RWPE2 (cell line): ENCODE data around the gene MOK.
"Not testable (repeated sequence)": the region's sequence is repeated elsewhere in the genome, so short reads cannot be mapped to it uniquely, and the experiment has no call there.

Experiments used
- ATAC-seq: fragments of 200-7000 bp; cut with Tn5 transposase; 3 replicates; pipeline ENCODE4 v1.9.1; 2021; ENCODE audit warnings: low read depth
- DNase-seq: peaks from one replicate; pipeline ENCODE4 v3.0.0-alpha.2; 2020; ENCODE audit warnings: low spot score
- H3K27ac ChIP-seq: fragments of 450-650 bp; 2 replicates; pipeline ENCODE4 v1.5.1; 2017; ENCODE audit warnings: mild to moderate bottlenecking; ENCODE audit not compliant: poor library complexity, severe bottlenecking
- H3K27me3 ChIP-seq: fragments of 250-450 bp; sonication (Bioruptor Pico); 2 replicates; pipeline ENCODE4 v1.5.1; 2021; ENCODE audit warnings: mild to moderate bottlenecking, moderate library complexity; ENCODE audit not compliant: insufficient read depth, poor library complexity, severe bottlenecking
- H3K36me3 ChIP-seq: fragments of 250-450 bp; sonication (Bioruptor Pico); 2 replicates; pipeline ENCODE4 v1.5.1; 2020; ENCODE audit warnings: low read depth, mild to moderate bottlenecking, moderate library complexity
- H3K4me1 ChIP-seq: fragments of 250-450 bp; sonication (Bioruptor Pico); 2 replicates; pipeline ENCODE4 v1.5.1; 2021; ENCODE audit warnings: mild to moderate bottlenecking, moderate library complexity; ENCODE audit not compliant: insufficient read depth, poor library complexity, severe bottlenecking
- H3K4me3 ChIP-seq: fragments of 250-450 bp; sonication (Bioruptor Pico); 2 replicates; pipeline ENCODE4 v1.5.1; 2021; ENCODE audit warnings: mild to moderate bottlenecking, moderate library complexity; ENCODE audit not compliant: severe bottlenecking
- H3K9me3 ChIP-seq: fragments of 250-450 bp; sonication (Bioruptor Pico); 2 replicates; pipeline ENCODE4 v1.5.1; 2021; ENCODE audit warnings: mild to moderate bottlenecking, moderate library complexity; ENCODE audit not compliant: severe bottlenecking
- TF ChIP-seq, protein P1 (sequence below): fragments of 450-650 bp; IDR thresholded peaks from one replicate; pipeline ENCODE4 v1.5.1; 2017; ENCODE audit warnings: mild to moderate bottlenecking, moderate library complexity; ENCODE audit not compliant: poor library complexity, severe bottlenecking

The MOK gene

GRCh38 chr14:102316338-102316742 is 11.4 kb upstream of the MOK start:
- Histone ChIP-seq H3K27ac (peak overlapping the region; percentile 46), H3K9me3 (no peaks in the 10 kb centered on the region), H3K36me3 (no peaks in the 10 kb centered on the region), H3K4me3 (peak overlapping the region; percentile 52), H3K27me3 (no peaks in the 10 kb centered on the region), H3K4me1 (peaks cover 17% of the 10 kb centered on the region)
- no peak for DNase-seq
- no peak for ATAC-seq
- TF ChIP-seq, protein P1, sequence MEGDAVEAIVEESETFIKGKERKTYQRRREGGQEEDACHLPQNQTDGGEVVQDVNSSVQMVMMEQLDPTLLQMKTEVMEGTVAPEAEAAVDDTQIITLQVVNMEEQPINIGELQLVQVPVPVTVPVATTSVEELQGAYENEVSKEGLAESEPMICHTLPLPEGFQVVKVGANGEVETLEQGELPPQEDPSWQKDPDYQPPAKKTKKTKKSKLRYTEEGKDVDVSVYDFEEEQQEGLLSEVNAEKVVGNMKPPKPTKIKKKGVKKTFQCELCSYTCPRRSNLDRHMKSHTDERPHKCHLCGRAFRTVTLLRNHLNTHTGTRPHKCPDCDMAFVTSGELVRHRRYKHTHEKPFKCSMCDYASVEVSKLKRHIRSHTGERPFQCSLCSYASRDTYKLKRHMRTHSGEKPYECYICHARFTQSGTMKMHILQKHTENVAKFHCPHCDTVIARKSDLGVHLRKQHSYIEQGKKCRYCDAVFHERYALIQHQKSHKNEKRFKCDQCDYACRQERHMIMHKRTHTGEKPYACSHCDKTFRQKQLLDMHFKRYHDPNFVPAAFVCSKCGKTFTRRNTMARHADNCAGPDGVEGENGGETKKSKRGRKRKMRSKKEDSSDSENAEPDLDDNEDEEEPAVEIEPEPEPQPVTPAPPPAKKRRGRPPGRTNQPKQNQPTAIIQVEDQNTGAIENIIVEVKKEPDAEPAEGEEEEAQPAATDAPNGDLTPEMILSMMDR, result no peak

- Histone ChIP-seq H3K4me3 (no peak overlapping the region), H3K27me3 (no peaks in the 10 kb centered on the region), H3K9me3 (no peaks in the 10 kb centered on the region), H3K36me3 (no peaks in the 10 kb centered on the region), H3K4me1 (peaks cover 17% of the 10 kb centered on the region), H3K27ac (no peak overlapping the region)
- TF ChIP-seq, protein P1, result no peak
- DNase-seq (no peak), ATAC-seq (no peak)
Measured at GRCh38 chr14:102315121-102315520, 10.2 kb upstream of the MOK start.

- Histone ChIP-seq H3K36me3 (no peaks in the 10 kb centered on the region), H3K27me3 (no peaks in the 10 kb centered on the region), H3K4me1 (peaks cover 17% of the 10 kb centered on the region), H3K4me3 (peak overlapping the region; percentile 27), H3K9me3 (no peaks in the 10 kb centered on the region), H3K27ac (no peak overlapping the region)
- ATAC-seq (peak; percentile 55), DNase-seq (peak; percentile 86)
- TF ChIP-seq, protein P1, result peak; percentile 100
Measured at GRCh38 chr14:102314242-102315011, 9.5 kb upstream of the MOK start.

GRCh38 chr14:102303664-102304063 is 1.3 kb downstream of the MOK start:
- Histone ChIP-seq H3K4me1 (peaks cover 10% of the 10 kb centered on the region), H3K27ac (peak overlapping the region; percentile 42), H3K36me3 (peaks cover 3% of the 10 kb centered on the region), H3K9me3 (no peaks in the 10 kb centered on the region), H3K4me3 (peak overlapping the region; percentile 56), H3K27me3 (no peaks in the 10 kb centered on the region)
- no peak for ATAC-seq
- TF ChIP-seq, protein P1, result no peak
- DNase-seq, result no peak

DNA sequence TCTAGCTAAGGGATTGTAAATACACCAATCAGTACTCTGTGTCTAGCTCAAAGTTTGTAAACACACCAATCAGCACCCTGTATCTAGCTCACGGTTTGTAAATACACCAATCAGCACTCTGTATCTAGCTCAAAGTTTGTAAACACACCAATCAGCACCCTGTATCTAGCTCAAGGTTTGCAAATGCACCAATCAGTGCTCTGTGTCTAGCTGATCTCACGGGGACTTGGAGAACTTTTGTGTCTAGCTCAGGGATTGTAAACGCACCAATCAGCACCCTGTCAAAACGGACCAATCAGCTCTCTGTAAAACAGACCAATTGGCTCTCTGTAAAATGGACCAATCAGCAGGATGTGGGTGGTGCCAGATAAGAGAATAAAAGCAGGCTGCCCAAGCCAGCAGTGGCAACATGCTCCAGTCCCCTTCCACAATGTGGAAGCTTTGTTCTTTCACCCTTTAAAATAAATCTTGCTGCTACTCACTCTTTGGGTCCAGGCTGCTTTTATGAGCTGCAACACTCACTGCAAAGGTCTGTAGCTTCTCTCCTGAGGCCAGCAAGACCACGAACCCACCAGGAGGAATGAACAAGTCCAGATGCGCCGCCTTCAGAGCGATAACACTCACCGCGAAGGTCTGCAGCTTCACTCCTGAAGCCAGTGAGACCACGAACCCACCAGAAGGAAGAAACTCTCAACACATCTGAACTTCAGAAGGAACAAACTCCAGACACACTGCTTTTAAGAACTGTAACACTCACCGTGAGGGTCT is 6.5 kb downstream of the MOK start:
- not testable (repeated sequence) for ATAC-seq, H3K27ac ChIP-seq, H3K4me3 ChIP-seq, H3K36me3 ChIP-seq, H3K27me3 ChIP-seq, H3K9me3 ChIP-seq, DNase-seq
- peaks cover 15% of the 10 kb centered on the region for H3K4me1 ChIP-seq
